Spleen (tissue), 11 donors: Measurements from ENCODE around the gene TM4SF18. TPM values are rescaled to one million over a fixed set of nuclear protein-coding genes. Genes with fewer than 3 reads are reported as not detected.

Experiments
- DNase-seq: peaks from one replicate; pipeline ENCODE4 v3.0.0-alpha.2; 2020
- H3K27ac ChIP-seq, 8 donors: fragments of 200-600 bp; sonication (generic) in 7 of 8; 1 replicate in 4 of 8; 2 replicates in 4 of 8; pipeline versions ENCODE4 v1.5.0 to v1.8.0; 2016 to 2021; ENCODE audit warnings: inconsistent platforms in 4 of 8, mild to moderate bottlenecking in 4 of 8, moderate library complexity in 1 of 8
- H3K27me3 ChIP-seq, 7 donors: fragments of 200-600 bp; sonication (generic) in 6 of 7; replicated peaks in 1 of 7; 1 replicate in 4 of 7; 2 replicates in 3 of 7; pipeline versions ENCODE4 v1.5.0 to v1.8.0; 2016 to 2021; ENCODE audit warnings: inconsistent platforms in 3 of 7, mild to moderate bottlenecking in 1 of 7
- H3K36me3 ChIP-seq, 6 donors: fragments of 200-600 bp; sonication (generic) in 5 of 6; 1 replicate in 4 of 6; 2 replicates in 2 of 6; pipeline versions ENCODE4 v1.5.0 to v1.8.0; 2016 to 2021; ENCODE audit warnings: inconsistent platforms in 2 of 6
- H3K4me1 ChIP-seq, 6 donors: fragments of 200-600 bp; sonication (generic) in 5 of 6; 1 replicate in 3 of 6; 2 replicates in 3 of 6; pipeline versions ENCODE4 v1.5.0 to v1.8.0; 2016 to 2021; ENCODE audit warnings: inconsistent platforms in 3 of 6
- H3K4me3 ChIP-seq, 8 donors: fragments of 200-600 bp; sonication (generic) in 7 of 8; 1 replicate in 4 of 8; 2 replicates in 4 of 8; pipeline versions ENCODE4 v1.5.0 to v1.8.0; 2016 to 2021; ENCODE audit warnings: inconsistent platforms in 4 of 8, mild to moderate bottlenecking in 4 of 8, moderate library complexity in 2 of 8
- H3K9me3 ChIP-seq, 8 donors: fragments of 200-600 bp; sonication (generic) in 7 of 8; 1 replicate in 4 of 8; 2 replicates in 4 of 8; pipeline versions ENCODE4 v1.5.0 to v1.8.0; 2016 to 2021; ENCODE audit warnings: inconsistent platforms in 4 of 8
- CTCF ChIP-seq, 11 experiments: fragments of 200-600 bp in 7 of 11; fragments of 450-650 bp in 4 of 11; sonication (generic) in 4 of 11; IDR thresholded peaks in 8 of 11; conservative IDR thresholded peaks in 3 of 11; 1 replicate in 7 of 11; 2 replicates in 4 of 11; pipeline versions ENCODE4 v1.4.0 to v1.8.0; 2016 to 2021; ENCODE audit warnings: antibody characterized with exemption in 11 of 11, inconsistent platforms in 4 of 11, mild to moderate bottlenecking in 1 of 11
- POLR2A ChIP-seq, 3 donors: fragments of 450-650 bp; IDR thresholded peaks; one replicate each; pipeline ENCODE4 v1.5.1; 2017; ENCODE audit warnings: antibody characterized with exemption in 3 of 3, mild to moderate bottlenecking in 1 of 3
- POLR2AphosphoS5 ChIP-seq, 3 donors: sonication (generic); formaldehyde crosslinking; IDR thresholded peaks; one replicate each; pipeline ENCODE4 v1.5.1; 2017; ENCODE audit warnings: antibody characterized with exemption in 3 of 3
- WGBS, 5 donors: extraction: QIAGEN DNeasy Blood & Tissue Kit in 3 of 5; methylation state at CpG; one replicate each; pipeline versions ENCODE4 v1.1.5 to v1.1.7; 2013 to 2018; 5-methylcytosine and 5-hydroxymethylcytosine counted together
- intact Hi-C: fragments of 100-400 bp; cut with DNase I; formaldehyde crosslinking; loops from one replicate; pipeline ENCODE4 v1.15.0; 2023; ENCODE audit warnings: low total_unique reads
- polyA plus RNA-seq, 3 donors: library from polyadenylated mRNA; stranded (reverse); fragments of 200-250 nt; gene quantifications; one replicate each; pipeline ENCODE4 v1.2.1, GENCODE V29; 2013
- total RNA-seq, 7 donors: library from RNA; depleted of rRNA in 3 of 7; stranded (reverse); fragments of >200 nt in 3 of 7; fragmentation: NEBNext Ultra II Directional in 4 of 7; extraction: Animal tissue kit (Norgen Biotek cat#: 25700) in 4 of 7; gene quantifications; one replicate each; pipeline versions ENCODE4 v1.1.0 to v1.2.1, GENCODE V29; 2016 to 2021
- donor health status: healthy with polysubstance abuse.
- donor health status: DM: no; HTN: no; CAD: no; lungs with moderate emphysema.
- donor health status: DM: no; HTN: no; CAD: no.
- donor health status: Bipolar disorder and iron deficiency.
- donor health status: healthy.
- donor health status: DM: no; HTN: no; CAD: no.
- donor health status: DM: yes; HTN: yes; CAD: no.

Gene TM4SF18
- total and polyA plus RNA-seq, 10 donors = 6.6 to 97.4 (median 49.1) TPM

- peak overlapping the region; percentile 6 to 68 (median 40) for H3K4me3 ChIP-seq
- DNase-seq = no peak
- H3K27me3 ChIP-seq = peaks cover 0 to 7% (median 0%) of the 10 kb centered on the region in 7 donors
- intact Hi-C loops = no loop called here
- peaks cover 0 to 54% (median 24%) of the 10 kb centered on the region in 6 donors for H3K4me1 ChIP-seq
- WGBS, 5 donors = 50 to 68% (median 60%) methylated on average over 8 of the region's 8 CpGs
- H3K36me3 ChIP-seq = peaks cover 0 to 24% (median 0%) of the 10 kb centered on the region in 6 donors
- TF ChIP-seq POLR2AphosphoS5 (IDR thresholded peaks at IDR 0.05) (no peak), CTCF (IDR thresholded peaks at IDR 0.05 in 8 of 11, conservative IDR thresholded peaks at IDR 0.05 in 3 of 11) (no peak), POLR2A (IDR thresholded peaks at IDR 0.05) (no peak)
- H3K9me3 ChIP-seq = no peaks in the 10 kb centered on the region
- peak overlapping the region; percentile 22 to 88 (median 78) for H3K27ac ChIP-seq
Observed at GRCh38 chr3:149376718-149377407, 43.4 kb upstream of the TM4SF18 start.

GRCh38 chr3:149375501-149376196, 42.2 kb upstream of the TM4SF18 start:
- Histone ChIP-seq H3K27me3 (peaks cover 0 to 7% (median 0%) of the 10 kb centered on the region in 7 donors), H3K4me1 (peaks cover 3 to 61% (median 34%) of the 10 kb centered on the region in 6 donors), H3K9me3 (no peaks in the 10 kb centered on the region), H3K4me3 (peak overlapping the region in 7 of 8 donors; percentile 25 to 68 (median 41)), H3K27ac (peak overlapping the region in 7 of 8 donors; percentile 68 to 88 (median 78)), H3K36me3 (peaks cover 0 to 30% (median 2%) of the 10 kb centered on the region in 6 donors)
- TF ChIP-seq CTCF (IDR thresholded peaks at IDR 0.05 in 8 of 11, conservative IDR thresholded peaks at IDR 0.05 in 3 of 11) = no peak
- TF ChIP-seq POLR2A (IDR thresholded peaks at IDR 0.05) = peak in 1 of 3 donors; percentile 14
- TF ChIP-seq POLR2AphosphoS5 (IDR thresholded peaks at IDR 0.05) = peak in 2 of 3 donors; percentile 28 to 63
- WGBS, 5 donors = 44 to 75% (median 63%) methylated on average over 4 of the region's 4 CpGs
- no peak for DNase-seq
- intact Hi-C loops = no loop called here

GRCh38 chr3:149374793-149375500, 41.5 kb upstream of the TM4SF18 start:
- Histone ChIP-seq H3K4me1 (peaks cover 3 to 68% (median 35%) of the 10 kb centered on the region in 6 donors), H3K4me3 (peak overlapping the region in 7 of 8 donors; percentile 25 to 68 (median 41)), H3K27me3 (peaks cover 0 to 7% (median 0%) of the 10 kb centered on the region in 7 donors), H3K9me3 (no peaks in the 10 kb centered on the region), H3K36me3 (peaks cover 0 to 35% (median 2%) of the 10 kb centered on the region in 6 donors), H3K27ac (peak overlapping the region in 7 of 8 donors; percentile 68 to 88 (median 78))
- 64 to 81% (median 71%) methylated on average over 3 of the region's 3 CpGs for WGBS, 5 donors
- no peak for DNase-seq
- intact Hi-C loops = no loop called here
- TF ChIP-seq POLR2A (IDR thresholded peaks at IDR 0.05) = no peak
- TF ChIP-seq CTCF (IDR thresholded peaks at IDR 0.05 in 8 of 11, conservative IDR thresholded peaks at IDR 0.05 in 3 of 11) = no peak
- no peak for TF ChIP-seq POLR2AphosphoS5 (IDR thresholded peaks at IDR 0.05)
